GM12873 (cell line): Measurements from ENCODE around the gene RAB4A.

Experiments used
- TF ChIP-seq, protein P1 (sequence below): IDR thresholded peaks from 2 replicates; pipeline ENCODE4 v1.5.1; 2012; ENCODE audit warnings: low read depth, mild to moderate bottlenecking, moderate library complexity, low read length, control low read depth; ENCODE audit not compliant: insufficient read depth; ENCODE audit errors: missing control alignments

RAB4A gene

GRCh38 chr1:229341774-229342655 is 71.1 kb downstream of the RAB4A start:
- TF ChIP-seq, protein P1, sequence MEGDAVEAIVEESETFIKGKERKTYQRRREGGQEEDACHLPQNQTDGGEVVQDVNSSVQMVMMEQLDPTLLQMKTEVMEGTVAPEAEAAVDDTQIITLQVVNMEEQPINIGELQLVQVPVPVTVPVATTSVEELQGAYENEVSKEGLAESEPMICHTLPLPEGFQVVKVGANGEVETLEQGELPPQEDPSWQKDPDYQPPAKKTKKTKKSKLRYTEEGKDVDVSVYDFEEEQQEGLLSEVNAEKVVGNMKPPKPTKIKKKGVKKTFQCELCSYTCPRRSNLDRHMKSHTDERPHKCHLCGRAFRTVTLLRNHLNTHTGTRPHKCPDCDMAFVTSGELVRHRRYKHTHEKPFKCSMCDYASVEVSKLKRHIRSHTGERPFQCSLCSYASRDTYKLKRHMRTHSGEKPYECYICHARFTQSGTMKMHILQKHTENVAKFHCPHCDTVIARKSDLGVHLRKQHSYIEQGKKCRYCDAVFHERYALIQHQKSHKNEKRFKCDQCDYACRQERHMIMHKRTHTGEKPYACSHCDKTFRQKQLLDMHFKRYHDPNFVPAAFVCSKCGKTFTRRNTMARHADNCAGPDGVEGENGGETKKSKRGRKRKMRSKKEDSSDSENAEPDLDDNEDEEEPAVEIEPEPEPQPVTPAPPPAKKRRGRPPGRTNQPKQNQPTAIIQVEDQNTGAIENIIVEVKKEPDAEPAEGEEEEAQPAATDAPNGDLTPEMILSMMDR: no peak

- TF ChIP-seq, protein P1: no peak
These were observed 72.0 kb downstream of the RAB4A start, which contains the start of gene CCSAP for GRCh38 chr1:229342656-229343569. CCSAP (minus strand) TSS chr1:229343047; CDS start chr1:229342465, 582 bp downstream.

- TF ChIP-seq, protein P1: no peak
These were observed 73.2 kb downstream of the RAB4A start for GRCh38 chr1:229344139-229344538.

DNA sequence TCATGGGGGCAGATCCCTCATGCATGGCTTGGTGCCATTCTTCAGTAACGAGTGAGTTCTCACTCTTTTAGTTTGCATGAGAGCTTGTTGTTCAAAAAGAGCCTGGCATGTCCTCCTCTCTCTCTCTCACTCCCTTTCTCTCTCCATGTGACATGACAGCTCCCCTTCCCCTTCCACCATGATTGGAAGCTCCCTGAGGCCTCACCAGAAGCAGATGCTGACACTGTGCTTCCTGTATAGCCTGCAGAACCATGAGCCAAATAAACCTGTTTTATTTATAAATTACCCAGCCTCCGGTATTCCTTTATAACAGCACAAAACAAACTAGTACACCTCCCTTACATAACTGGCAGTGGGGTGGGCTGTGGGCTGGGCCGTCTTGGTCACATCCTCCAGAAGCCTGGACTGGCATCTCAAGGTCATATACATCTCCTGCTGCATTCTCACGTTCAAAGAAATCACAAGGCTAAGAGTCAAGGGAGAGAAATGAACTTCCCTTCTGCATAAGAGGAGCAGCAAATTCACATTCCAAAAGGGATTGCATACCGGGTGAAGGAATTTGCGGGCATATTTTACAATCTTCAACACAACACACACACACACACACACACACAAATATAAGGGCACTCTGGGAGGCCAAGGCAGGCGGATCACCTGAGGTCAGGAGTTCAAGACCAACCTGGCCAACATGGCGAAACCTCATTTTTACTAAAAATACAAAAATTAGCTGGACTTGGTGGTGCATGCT is 74.2 kb downstream of the RAB4A start:
- TF ChIP-seq, protein P1: no peak

- TF ChIP-seq, protein P1: no peak
These were observed 76.6 kb downstream of the RAB4A start for GRCh38 chr1:229347528-229347927.

DNA sequence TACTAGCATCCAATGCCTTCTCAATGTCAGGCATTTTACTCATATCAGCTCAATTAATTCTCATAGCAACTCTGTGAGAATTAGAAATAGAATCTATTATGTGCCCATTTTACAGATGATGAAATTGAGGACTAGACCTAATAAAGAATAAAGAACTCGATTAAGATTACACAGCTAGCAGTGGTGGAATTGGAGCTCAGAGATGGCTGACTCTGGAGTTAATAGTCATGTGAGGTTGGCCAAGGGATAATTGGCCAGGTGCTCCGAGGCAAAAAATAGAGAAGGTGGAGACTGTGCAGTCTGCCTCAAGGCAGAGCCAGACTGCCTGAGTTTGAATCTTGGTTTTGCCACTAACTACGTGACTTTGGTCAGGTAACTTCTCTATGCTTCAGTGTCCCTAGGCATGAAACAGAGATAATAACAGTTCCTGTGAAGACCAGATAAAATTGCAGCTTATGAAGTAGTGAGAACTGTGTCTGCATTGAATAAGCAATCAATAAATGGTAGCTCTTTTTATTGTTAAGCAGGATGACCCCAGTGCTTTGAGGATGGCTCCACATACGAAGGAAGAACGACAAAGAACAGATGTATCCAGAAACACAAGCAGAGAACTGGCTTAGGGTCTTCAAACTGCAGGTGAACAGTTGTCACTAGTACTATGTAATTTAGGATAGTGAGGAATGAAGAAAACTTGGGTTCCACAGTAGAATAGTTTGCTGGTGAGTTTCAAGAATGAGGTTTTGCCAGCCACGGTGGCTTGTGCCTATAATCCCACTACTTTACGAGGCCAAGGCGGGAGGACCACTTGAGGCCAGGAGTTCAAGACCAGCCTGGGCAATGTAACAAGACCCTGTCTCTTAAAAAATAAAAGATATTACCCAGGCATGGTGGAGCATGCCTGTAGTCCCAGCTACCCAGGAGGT is 78.8 kb downstream of the RAB4A start:
- TF ChIP-seq, protein P1: no peak
